Kidney glomerular epithelial cell (primary cell): ENCODE measurements around the gene ATP2A2.
"Not testable (repeated sequence)": the region's sequence is repeated elsewhere in the genome, so short reads cannot be mapped to it uniquely, and the experiment has no call there.

Experiments
- DNase-seq: peaks from one replicate; lab custom pipeline; 2025; lab: John Stamatoyannopoulos, UW

The ATP2A2 gene

DNA sequence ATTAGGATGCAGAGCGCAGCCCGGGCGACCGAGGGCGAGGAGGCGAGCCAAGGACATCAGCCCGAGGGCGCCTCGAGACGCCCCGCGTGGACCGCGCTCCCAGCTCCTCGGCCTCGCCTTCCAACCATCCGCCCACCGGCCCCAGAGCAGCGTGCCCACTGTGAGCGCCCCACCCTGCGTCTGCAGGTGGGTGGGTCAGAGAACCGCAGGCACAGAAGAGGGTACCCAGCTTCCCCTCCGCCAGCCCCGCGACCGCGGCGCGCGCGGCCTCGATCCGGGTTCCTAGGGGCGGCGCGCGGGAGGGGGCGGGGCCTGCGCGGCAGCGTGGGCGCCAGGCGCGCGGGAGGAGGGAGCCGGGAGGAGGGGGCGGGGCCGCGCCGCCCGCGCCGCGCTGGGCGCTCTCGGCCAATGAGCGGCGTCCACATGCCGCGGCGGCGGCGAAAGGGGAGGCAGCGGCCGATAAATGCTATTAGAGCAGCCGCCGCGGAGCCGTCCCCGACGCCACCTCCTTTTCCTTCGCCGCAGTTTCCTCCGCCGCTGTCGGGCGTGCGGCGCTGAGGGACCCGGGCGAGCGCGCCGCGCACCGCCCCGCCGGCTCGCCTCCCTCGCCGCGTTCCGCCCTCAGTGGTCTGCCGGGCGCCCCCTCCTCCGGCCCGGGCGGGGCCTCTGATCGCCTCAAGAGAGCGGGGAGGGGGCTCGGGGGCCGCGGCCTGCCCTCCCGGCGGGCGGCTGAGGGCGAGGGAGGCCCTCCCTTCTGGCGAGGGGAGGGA is at the start of gene ATP2A2:
TSS of gene ATP2A2 (plus strand) at position 469 of the 770 bp plus-strand sequence. CDS start 543 bp downstream, outside the sequence.
- DNase-seq, result peak; percentile 76

DNA sequence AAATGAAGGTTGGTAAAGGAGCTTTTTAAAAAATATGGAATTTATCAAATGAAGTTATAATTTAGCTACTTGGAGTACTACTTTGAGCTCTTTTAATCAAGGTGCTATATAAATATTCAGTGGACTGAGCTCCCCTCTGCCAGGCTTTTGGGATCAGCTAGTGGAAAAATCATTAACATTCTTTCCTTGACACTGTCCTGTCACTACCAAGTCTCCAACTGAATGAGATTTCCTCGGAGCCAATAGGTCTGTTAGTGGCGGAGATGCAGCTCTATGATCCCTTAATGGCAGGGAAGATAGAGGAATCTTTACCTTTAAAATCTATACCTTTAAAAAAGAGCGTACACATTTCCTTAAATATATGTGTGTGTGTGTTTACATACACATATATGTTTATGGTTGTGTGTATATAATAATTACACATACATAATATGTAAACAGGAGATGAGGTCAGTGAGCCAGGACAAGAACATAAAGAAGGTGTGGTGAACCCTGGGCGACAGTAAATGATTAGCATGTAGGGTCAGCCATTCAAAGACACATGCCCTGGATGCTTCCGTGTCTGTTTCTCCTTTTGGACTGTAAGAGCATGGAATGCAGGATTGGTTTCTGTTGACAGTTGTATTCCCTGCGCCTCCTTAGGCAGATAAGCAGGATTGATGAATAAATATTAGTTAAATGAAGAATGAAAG is 47.7 kb upstream of the ATP2A2 start:
- DNase-seq, result no peak

DNA sequence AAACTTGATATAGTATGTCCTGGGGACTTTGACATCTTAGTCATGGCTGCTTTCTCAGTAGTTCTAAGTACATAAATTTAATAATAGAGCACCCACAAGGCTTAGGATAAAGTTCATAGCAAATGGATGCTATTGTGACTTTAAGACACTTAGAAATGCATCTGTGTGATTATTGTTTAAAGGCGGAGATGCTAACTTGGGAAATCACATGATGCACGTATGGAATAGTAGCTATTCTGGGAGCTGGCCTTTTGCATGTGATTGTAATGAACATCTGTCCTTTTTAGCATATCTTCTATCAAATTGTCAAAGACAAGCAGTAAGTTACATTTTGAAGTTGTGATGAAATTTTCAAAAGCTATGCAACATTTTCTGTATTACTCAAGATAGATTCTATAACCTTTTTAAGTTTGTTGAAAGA is 46.7 kb upstream of the ATP2A2 start:
- DNase-seq, result no peak

DNA sequence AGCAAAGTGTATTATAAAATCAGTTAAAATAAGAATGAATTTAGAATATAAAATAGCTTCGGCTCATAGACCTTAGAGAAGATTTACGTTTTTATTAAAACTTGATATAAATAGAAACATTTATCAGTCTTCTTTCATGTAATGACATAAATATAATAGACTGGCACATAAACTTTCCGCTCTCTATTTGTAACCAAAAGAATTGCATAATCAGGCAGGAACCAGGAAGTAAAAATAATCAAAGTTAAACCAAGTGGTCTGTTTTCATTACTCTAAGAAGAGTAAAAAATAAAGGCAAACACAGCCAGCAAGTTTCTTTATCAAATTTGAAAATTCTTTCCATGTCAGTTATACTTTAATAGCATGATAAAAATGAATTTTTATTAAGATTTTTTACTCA is 46.3 kb upstream of the ATP2A2 start:
- DNase-seq, result peak; percentile 12

DNA sequence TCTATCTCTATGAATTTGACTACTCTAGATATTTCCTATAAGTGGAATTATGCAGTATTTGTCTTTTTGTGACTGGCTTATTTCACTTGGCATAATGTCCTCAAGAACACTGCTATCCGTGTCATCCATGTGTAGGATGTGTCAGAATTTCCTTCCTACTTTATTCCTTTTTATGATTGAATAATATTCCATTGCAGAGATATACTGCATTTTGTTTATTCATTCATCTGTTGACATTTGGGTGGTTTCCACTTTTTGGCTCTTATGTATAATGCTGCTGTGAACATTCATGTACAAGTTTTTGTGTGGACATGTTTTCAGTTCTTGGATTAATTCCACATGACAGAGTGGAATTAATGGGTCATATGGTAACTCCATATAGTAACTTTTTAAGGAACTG is 45.7 kb upstream of the ATP2A2 start:
- DNase-seq, result no peak

DNA sequence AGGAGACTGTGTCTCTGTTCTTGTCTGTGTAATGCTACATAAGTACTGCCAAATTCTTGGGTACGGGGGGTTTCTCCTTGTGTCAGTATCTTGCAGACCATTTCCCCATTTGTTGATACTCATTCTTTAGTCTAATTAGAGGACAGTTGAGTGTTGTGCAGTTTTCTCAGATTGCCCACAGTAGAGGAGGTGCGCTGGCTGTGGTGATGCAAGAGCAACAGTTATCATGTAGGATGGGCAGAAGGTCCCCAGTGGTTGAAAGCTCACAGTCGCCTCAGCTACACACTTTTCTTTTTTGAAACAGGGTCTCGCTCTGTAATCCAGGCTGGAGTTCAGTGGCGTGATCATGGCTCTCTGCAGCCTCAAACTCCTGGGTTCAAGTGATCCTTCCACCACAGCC is 37.8 kb upstream of the ATP2A2 start:
- DNase-seq, result no peak

DNA sequence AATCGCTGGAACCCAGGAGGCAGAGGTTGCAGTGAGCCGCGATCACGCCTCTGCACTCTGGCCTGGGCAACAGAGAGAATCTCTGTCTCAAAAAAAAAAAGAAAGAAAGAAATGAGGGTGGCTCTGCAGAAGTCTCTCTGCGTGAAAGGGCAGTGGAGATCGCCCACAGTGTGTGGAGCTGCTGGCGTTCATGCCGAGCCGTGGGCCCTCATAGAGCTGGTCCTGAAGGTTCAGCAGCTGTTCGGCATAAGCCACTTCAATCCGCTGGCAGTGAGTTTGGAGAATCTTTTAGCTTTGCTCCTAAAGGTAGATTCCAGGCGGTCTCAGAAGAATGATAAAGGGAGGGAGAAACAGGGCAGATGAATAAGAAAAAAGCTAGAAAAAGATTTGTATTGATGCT is 36.7 kb upstream of the ATP2A2 start:
- DNase-seq, result no peak

DNA sequence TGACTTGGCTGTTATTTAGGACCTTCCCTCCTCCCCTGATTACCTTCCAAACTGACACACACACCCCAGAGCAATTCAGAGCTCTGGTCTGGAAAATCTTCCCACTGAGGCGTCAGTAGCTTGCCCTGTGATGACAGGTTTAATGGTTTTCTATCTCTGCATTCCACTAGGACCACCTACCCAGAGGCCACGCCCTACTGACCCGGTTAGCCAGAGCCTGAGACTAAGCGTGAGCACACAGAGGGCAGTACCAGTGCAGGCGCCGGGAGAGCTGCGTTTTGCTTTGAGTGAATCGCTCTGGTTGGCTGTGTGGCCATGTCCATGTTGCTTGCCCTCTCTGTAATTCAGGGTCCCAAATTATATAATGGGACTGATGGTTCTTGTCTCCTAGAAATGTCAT is 36.2 kb upstream of the ATP2A2 start:
- no peak for DNase-seq

DNA sequence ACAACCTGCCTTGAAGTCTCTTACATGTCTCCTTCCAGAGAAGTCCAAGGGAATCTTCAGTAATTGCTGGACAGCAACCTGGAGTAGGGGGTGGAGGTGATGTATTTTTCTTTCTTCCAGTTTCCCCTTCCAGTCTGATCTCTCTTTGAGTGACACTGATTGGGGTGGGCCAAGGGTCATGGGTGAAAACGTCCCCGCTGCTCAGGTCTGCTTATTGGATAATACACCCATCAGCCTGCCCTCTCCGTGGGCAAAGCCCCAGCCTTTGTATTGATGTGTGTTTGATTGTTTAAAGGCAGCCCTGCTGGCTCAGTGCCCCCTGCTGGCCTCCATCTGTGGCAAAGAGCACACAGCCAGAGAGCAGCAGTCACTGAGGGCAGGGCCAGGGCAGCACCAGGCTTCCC is 35.7 kb upstream of the ATP2A2 start:
- DNase-seq, result no peak

DNA sequence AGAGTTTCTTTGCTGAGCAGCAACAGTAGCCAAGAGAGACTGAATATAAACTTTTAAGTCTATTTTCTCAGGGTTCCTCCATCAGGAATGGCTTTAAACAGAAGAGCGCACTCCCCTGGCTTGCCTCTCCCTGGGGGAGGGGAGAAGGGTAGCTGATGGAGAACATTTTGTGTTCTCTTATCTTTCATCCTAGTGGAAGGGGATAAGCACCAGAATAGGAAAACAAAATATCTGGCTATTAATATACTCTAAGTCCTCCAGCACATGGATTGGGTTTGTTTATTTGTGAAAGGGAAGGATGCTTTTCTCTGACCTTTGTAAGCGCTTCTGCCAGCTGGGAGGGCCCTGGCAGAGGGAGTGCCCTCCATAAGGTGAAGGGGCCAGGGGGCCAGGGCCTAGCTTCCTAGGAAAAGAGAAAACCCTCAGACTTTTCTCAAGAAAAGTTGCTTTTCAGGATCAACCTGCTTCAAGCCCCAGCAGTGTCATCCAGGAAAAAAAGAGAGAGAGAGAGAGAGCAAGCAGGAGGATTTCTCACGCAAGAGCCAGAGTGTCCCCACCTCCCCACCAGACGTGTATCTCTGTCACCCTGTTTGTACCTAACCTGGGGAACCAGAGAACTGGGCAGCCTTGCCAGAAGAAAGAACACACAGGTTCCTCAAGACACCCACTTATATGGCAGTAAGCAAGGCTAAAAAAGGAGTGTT is 34.3 kb upstream of the ATP2A2 start:
- no peak for DNase-seq

DNA sequence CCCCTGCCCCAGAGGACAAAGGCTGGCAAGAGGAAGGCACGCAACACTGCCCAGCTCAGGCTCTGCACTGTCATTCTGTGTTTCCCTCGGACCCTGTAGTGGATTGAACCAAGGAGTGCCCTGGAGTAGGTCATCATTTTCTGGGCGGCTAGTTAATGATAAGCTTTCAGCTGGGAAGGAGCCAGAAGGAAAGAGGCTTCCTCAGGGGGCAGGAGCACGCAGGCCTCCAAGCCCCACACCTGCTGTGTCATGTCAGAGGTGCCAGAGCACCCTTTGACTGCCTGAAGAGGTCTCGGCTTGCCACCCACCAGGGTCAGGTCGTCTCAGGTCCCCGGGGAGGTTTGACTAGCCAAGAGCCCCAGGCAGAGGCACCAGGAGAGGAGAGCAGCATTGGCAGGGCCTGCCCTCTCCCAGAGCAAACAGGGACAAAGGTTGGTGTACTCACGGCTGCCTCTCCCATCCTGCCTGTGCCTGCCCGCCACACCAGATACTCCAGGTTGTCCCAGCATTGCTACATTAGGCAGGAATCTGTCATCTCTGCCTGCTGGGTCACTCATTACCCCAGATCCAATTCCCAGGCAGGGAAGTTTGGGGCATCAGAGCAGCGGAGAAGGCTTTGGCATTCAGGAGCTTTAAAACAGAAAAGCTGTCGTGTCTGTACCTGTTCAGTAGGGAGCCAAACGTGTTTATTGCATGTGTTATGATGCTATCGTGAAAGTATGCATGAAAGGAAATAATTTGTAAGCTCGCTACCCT is 33.5 kb upstream of the ATP2A2 start:
- DNase-seq, result peak; percentile 70

DNA sequence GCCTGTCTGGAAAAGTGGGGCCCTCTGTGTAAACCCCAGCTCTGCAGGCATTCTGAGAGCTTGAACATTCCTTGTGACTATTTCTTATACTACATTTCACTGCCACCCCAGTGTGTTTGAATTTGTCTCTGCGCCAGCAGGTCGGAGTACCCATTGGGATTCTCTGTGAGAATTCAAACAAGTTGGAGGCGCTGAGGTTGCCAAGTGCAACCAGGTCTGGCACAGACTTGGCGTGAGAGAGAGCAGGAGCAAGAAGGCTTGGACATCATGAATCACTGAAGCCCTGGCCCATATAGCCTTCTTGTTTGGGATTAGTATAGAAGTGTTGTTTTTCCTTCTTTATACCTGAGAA is 33.0 kb upstream of the ATP2A2 start:
- DNase-seq, result no peak

DNA sequence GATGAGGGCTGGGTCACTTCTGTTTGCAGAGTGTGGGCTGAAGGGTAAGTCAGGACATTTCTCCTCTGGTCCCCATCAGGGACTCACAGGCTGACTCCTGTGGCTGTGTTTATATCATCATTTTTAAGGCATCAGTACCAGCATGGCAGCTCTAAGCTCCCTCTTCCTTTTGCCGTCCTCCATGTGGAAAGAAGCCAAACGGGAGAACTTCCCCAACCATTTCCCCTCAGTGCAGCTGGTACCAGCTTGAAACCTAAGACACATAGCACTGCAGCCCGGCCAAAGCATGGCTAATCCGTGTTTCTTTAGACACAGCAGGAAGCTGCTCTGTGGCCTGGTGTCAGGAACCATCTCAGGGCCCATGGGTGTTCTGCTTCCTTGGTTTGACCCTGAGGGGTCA is 31.9 kb upstream of the ATP2A2 start:
- no peak for DNase-seq

DNA sequence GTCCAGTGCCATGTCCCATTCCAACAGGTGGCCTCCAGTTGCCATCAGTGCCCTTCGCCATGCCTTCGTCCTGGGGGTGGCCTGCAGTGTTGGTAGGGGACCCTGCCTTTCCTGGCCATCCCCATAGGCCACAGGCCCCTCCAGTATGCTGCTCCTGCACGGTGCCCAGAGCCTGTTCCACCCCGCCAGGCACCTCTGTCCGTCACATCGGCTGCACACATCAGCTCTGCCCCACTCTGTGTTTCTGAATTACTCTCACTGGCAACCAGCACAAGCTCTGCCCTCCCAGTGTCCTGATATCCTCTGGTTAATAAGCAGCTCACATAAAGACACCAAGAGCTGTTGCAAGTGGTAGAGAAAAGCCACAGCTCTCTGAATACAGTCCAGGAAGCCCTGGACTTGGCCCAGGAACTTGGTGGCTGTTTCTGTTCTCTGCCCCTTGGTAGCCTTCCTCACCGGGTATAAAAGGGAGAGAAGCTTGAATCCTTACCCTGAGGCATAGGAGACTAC is 31.3 kb upstream of the ATP2A2 start:
- peak; percentile 72 for DNase-seq

DNA sequence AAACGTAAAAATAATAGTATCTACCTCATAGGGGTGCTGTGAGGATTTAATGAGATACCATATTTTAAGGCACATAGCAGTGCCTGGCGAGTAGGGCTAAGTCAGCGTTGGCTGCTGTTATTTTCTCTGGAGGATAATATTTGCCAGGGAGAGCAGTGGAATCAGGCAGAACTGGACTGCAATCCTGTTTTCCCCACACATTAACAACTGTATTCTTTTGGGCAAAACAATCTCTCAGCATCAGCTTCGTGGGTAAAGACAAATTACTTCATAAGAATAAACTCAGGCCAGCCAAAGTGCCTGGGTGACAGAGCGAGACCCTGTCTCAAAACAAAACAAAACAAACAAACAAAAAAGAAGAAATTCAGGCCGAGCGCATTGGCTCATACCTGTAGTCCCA is 29.7 kb upstream of the ATP2A2 start:
- no peak for DNase-seq

DNA sequence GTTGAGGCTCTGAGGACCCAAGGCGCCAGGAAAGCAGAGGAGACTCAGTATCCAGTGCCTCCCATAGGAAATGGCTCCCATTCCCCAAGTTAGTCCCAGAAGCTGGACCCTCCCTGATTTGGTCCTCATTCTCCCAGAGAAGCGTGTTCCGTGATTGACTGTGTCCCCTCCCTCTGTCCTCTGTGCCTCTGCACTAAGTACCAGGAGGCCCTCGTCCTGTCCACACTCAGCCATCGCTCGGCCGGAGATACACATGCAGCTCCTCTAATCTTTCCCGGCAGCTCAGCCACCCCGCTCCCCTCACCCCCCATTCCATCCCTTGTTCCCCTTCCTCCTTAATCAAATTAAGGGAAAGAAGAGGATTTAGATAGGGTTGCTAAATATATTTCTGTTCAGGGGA is 28.3 kb upstream of the ATP2A2 start:
- DNase-seq, result no peak

DNA sequence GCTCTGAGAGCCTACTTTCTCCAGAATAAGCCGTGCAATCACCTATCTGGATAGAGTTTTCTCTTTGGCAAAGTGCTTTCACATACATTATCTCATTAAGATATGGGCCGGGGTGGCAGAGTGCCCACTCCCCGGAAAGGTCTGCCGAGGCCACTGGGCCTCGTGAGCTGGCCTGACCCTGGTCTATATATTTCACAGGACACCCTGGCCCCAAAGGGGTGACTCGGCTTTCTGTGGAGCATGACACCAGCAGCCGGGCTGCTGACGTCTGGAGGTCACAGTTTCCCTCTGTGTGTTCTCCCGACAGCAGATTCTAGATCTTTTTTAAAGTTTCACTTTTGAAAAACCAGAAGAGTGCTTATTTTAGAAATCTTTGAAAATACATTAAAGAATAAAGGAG is 27.9 kb upstream of the ATP2A2 start:
- DNase-seq, result no peak

DNA sequence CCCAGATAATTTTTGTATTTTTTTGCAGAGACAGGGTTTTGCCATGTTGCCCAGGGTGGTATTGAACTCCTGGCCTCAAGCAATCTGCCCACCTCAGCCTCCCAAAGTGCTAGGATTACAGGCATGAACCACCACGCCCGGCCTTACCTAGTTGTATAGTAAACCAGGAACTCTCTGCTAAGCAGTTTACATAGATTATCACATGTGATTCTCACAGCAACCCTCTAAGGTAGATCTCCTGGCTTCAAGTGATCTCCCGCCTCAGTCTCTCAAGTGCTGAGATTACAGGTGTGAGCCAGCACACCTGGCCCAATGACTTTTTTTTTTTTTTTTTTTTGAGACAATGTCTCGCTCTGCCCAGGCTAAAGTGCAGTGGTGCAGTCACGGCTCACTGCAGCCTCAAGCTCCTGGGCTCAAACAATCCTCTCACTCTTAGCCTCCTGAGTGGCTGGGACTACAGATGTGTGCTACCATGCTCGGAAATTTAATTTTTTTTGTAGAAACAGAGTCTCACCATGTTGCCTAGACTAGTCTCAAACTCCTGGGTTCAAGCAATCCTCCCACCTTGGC is 26.0 kb upstream of the ATP2A2 start:
- no peak for DNase-seq

DNA sequence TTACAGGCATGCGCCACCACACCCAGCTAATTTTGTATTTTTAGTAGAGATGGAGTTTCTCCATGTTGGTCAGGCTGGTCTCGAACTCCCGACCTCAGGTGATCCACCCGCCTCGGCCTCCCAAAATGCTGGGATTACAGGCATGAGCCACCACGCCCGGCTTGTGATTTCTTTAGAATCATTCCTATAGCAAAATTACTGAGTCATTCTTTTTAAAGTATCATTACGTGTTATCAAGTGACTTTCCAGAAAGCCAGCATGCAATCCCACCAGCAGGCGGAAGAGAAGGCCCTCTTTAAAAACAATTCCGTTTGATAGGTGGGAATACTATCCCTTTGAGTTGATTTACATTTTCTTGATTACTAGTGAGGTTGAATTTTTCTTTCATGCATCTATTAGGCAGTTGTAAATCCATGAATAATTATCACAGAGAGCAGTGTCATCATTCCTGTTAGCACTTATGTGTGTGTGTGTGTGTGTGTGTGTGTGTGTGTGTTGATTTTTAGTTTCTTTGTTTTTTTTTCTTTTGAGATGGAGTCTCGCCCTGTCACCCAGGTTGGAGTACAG is 25.1 kb upstream of the ATP2A2 start:
- not testable (repeated sequence) for DNase-seq

DNA sequence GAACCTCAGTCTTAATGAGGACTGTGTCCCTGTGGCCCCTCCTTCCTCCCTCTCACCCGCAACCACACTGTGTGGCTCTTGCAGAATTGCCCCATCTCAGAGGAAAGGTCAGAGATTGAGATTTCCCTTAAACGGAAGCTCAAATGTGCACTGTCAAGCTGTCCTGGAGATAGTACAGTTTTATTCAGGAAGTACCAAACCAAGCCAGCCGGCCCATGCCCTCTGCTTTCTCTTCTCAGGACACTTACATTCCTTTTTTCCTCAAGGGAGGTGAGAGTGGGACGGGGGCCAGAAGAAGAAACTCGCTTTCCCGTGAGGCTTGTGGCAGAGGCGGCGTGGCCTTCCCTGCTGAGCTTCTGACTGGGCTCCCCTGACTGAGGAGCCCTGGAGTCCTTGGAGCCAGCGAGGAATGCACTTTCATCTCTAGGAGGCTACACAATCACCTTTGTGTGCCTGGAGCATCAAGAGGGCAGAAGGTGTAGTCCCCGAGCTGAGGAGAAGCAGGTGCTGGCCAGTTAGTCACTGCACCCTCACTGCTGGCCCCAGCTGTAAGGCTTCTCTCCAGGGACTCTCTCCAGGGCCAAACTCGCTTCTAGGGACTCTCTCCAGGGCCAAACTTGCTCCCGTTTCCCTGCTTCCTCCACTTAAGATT is 24.1 kb upstream of the ATP2A2 start:
- DNase-seq, result no peak

DNA sequence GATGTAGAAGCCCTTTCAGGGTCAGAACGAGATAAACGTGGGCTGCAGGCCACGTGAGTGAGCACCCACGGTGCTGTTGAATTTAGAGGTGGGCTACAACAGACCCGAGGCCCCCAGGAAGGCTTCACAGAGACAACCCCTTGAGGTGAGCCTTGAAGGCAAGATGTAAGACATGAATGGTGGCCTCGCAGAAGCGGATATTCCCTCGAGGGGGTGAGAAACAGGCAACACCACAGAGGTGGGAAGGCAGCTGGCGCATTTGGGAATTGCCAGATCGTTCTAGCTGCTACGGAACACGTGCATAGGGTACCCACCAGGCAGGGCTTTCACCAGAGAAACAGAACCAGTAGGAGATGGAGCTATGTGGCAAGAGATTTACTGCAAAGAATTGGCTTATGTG is 22.6 kb upstream of the ATP2A2 start:
- no peak for DNase-seq
